Retina (tissue), 1 donor: ENCODE data around the gene C15orf61.
A peak's percentile ranks its signal among the peaks of the same experiment; 100 is the strongest.

Experiments used
- DNase-seq: peaks from one replicate; pipeline ENCODE4 v3.0.0-alpha.2; 2016

Gene C15orf61

DNA sequence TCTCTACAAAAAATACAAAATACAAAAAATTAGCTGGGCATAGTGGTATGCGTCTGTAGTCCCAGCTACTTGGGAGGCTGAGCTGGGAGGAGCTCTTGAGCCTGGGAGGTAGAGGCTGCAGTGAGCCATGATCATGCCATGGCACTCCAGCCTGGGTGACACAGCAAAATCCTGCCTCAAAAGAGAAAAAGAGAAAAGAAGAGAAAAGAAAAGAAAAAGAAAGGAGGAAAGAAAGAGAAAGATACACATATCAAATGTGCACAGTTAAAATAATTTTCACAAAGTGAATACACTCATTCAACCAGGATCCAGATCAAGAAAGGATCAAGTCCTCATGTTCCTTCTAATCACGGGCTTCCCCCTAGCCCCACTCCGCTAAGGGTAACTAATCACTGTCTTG is 5.8 kb upstream of the C15orf61 start:
- DNase-seq, result no peak

DNA sequence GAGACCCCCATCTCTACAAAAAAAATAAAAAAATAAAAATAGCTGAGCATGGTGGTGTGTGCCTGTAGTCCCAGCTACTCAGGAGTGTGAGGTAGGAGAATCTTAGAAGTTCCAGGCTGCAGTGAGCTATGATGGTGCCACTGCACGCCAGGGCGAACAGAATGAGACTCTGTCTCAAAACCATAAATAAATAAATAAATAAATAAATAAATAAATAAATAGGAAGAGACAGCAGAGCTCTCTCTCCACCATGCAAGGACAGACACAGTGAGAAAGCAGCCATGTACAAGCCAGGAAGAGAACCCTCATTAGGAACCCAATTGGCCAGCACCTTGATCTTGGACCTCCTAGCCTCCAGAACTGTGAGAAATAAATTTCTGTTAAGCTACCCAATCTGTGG is 5.4 kb upstream of the C15orf61 start:
- no peak for DNase-seq

- no peak for DNase-seq
Measured at GRCh38 chr15:67520321-67521028, 456 bp upstream of the C15orf61 start.

DNA sequence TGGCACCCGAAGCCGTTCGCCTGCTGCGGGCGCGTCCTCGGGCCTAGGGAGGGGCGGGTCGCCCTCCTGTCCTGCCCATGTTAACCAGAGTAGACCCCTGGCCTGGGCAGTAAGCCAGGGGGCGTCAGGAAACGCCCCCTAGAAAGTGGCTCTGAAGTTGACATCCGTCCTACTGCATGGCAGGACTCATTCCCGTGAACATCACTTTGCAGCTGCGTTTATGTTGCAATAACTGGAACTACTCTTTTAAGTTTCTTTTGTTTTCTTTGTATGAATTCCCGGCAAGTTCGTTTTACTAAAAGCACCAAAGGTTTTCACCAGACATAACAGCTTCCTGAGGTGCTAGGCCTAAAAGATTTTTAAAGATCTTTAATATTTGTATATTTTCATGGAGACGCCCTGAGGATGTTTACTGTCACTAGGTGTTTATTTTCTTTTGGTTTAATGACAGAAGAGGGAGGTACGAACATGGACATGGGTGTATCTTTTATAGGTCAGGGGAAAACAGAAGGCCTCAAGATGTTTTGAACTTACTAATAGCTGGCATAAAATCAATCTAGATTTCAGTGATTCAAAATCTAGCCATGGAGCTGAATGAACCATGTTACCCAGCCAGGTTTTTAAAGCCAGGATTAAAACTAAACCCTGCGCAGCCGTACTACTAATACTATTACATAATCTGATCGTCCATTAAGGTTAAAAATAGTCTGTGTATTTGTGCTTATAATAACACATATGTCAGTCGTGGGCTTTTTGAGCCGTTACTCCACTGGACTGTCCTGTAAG is 1.0 kb downstream of the C15orf61 start:
- DNase-seq, result no peak

GRCh38 chr15:67523330-67523729 is 2.4 kb downstream of the C15orf61 start:
- DNase-seq, result no peak

GRCh38 chr15:67524235-67524634 is 3.3 kb downstream of the C15orf61 start:
- DNase-seq, result no peak

DNA sequence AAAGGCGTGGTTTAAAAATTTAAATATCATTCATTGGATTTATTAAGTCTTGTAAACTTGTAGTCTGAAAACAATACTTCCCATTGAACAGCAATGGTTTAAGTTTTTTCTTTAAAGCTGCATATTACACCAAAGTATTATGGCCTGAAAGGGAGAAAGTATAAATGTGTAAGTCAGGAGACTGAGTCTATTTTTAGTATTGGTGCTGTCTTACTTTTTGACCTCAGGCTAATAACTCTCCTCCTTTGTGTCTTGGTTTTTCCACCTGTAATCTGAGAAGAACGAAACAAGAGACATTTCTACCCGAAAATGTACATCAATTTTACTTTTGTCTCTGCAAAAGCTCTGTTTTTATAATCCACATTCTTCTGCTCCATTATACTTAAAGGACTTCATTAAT is 7.6 kb downstream of the C15orf61 start:
- DNase-seq, result no peak

GRCh38 chr15:67531379-67531914 is 10.5 kb downstream of the C15orf61 start:
- no peak for DNase-seq

- no peak for DNase-seq
Measured at GRCh38 chr15:67533873-67534272, 12.9 kb downstream of the C15orf61 start.

- DNase-seq, result no peak
Measured at GRCh38 chr15:67534360-67534759, 13.4 kb downstream of the C15orf61 start.

DNA sequence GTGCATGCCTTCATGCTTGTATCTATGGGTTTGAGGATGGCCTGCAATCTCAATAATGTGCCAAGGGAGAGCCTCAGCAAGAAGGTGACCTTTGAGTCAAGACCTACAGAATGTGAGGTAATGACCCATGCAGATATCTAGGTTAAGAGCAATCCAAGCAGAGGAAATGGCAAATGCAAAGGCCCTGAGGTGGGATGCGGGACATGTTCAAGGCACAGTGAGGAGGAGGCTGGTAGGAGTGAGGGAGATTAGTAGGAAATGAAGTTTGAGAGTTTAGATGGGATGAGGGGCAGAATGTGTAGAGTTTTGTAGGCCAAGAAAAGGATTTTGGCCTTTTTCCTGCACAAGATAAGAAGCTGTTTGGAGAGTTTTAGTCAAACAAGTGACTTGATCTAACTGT is 16.8 kb downstream of the C15orf61 start:
- no peak for DNase-seq

DNA sequence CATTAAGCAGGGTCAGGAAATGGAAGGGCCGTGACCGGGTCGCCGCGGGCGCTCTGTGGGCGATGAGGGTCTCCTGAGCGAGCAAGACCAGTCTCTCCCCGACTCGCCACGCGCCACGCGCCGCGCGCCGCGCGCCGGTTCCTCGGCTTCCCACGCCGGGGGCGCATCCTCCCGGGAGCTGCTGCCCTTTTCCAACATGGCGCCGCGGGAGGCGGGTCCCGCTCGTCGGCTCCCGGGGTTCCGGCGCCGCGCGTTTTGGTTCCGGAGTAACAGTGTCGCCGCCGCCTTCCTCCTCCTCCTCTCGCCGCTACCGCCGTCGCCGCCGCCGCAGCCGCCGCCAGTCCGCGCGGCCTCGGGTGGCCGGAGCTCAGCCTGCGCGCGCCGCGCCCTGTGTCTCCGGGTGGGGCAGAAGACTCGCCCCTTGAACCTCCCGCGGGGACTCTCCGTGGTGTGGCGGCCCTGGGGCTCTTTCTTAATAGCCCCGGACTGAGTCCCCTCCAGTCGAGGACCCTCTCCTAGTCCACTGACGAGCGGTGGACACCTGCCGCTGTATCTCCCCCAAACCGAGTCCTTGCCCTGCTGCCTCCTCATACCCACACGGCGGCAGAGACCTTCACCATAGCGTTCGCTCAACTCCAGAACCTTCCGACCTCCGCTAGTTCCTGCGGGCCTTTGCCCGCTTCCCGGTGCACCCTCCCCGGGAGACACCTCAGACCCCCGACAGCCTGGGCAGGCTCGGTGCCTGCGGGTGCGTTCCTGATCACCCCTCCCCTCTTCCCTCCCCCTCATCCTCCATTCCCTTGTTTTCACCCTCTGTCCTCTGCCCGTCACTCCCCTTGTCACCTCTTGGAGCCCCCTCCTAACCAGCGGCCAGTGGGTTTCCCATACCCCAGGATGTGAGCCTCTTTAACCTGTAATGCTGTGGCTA is 21.8 kb downstream of the C15orf61 start, which contains the start of gene MAP2K5:
TSS of gene MAP2K5 (plus strand) at position 284 of the 928 bp plus-strand sequence. CDS start at position 917, 633 bp downstream.
- peak; percentile 94 for DNase-seq

- DNase-seq, result no peak
Measured at GRCh38 chr15:67543348-67543718, 22.4 kb downstream of the C15orf61 start.

DNA sequence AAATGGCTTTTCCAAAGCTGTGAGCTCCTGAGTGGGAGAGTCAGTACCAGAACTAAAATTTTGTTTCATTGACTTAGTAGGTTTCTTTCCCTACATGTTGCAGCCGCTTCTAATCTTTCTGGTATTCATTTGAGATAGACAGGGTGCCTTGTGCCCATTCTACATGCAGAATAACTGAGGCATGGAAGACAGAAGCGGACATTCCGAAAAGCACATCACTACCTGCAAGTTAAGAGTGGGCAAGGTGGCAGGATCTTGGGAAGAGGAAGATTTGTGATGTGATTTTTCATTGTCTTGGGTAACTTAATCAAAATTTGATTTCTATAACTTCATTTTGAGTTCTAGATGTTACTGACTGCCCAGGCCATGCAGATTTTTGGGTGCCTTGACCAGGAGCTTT is 23.5 kb downstream of the C15orf61 start:
- DNase-seq, result no peak

DNA sequence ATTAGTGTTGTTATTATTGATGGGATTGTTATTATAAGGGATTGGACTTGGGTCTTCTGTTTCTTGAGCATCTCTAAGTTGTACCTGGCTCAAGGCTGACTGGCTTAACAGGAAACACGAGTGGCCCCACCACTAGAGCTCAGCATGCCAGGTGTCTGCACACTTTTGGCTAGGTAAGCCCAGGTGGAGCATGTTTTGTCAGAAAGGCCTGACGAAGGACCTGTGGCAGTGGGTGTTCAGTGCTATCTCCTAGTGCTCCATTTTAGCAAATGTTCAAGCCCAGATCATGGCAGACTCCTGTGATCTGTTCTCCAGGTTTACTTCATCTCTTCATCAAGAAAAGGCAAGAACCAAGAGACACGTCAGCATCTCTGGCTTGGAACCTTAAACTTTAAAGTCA is 24.9 kb downstream of the C15orf61 start:
- DNase-seq, result no peak

- no peak for DNase-seq
Measured at GRCh38 chr15:67547064-67547463, 26.1 kb downstream of the C15orf61 start.

GRCh38 chr15:67547836-67548235 is 26.9 kb downstream of the C15orf61 start:
- DNase-seq, result no peak

GRCh38 chr15:67548236-67548852 is 27.4 kb downstream of the C15orf61 start:
- DNase-seq, result no peak

DNA sequence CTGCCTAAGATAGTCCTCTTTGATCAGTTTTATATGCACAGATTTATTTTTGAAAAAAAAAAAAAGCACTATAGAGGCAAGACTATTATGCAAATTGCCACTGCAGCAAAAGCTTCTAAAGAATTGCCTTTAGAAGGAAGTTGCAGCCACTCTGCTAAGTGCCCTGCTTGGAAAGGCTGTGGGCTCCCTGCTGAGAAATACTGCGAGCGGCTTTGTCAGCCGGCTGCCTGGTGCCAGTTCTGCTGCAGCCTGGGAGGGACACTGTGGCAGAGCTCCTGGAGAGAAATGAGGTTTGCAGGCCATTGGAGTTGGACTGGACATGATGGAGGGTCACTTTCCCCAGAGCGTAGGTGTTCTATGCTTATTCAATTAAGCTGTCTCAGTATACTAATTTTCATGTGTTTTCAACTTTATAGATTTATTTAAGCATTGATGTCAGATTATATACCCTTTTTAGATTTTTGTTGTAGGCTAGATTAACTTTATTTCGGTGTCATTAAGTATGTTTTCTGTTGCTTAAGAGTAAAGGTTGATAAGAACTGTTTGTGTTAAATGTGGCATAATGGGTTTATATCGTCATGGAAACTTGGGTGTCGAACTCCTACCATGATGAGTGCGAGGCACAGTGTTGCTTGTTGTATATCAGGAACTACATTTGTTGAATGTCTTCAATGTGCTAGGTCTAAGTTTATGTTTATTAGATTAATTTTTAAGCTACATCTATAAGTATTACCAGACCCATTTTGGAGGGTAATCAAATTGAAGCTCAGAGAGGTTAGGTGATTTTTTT is 28.1 kb downstream of the C15orf61 start:
- peak; percentile 70 for DNase-seq

DNA sequence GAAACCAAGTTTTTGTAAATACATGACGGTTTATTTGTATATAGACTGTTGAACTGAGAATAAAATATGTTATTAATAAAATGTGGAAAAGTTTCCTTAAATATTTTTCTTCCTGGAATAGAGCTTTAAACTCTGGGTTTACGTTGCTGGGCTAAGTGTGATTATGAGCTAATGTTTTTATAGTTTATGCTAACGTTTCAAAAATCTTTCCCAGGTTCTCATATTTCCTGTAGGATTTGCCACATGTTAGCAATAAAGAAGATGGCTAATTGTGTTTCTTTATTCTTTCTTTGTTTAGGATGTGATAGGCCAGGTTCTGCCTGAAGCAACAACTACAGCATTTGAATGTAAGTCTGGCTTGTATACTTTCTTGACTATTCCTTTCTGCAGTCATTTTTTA is 28.8 kb downstream of the C15orf61 start:
- DNase-seq, result no peak

- DNase-seq, result no peak
Measured at GRCh38 chr15:67550522-67550921, 29.6 kb downstream of the C15orf61 start.
